ENCODE results near the gene ATP8B1.
"Not testable (repeated sequence)": the region's sequence is repeated elsewhere in the genome, so short reads cannot be mapped to it uniquely, and the experiment has no call there.

ATP8B1 gene

GRCh38 chr18:57747809-57748680 lies 55.1 kb downstream of the ATP8B1 start:
- TF ChIP-seq, protein P1, sequence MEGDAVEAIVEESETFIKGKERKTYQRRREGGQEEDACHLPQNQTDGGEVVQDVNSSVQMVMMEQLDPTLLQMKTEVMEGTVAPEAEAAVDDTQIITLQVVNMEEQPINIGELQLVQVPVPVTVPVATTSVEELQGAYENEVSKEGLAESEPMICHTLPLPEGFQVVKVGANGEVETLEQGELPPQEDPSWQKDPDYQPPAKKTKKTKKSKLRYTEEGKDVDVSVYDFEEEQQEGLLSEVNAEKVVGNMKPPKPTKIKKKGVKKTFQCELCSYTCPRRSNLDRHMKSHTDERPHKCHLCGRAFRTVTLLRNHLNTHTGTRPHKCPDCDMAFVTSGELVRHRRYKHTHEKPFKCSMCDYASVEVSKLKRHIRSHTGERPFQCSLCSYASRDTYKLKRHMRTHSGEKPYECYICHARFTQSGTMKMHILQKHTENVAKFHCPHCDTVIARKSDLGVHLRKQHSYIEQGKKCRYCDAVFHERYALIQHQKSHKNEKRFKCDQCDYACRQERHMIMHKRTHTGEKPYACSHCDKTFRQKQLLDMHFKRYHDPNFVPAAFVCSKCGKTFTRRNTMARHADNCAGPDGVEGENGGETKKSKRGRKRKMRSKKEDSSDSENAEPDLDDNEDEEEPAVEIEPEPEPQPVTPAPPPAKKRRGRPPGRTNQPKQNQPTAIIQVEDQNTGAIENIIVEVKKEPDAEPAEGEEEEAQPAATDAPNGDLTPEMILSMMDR (IDR thresholded peaks at IDR 0.05; ENCODE audit: low read depth, low read length, missing control alignments) = no peak
- H3K4me3 ChIP-seq (replicated peaks; ENCODE audit: low read depth, low read length) = no peak overlapping the region

GRCh38 chr18:57744211-57744694 lies 58.9 kb downstream of the ATP8B1 start:
- no peak overlapping the region for H3K4me3 ChIP-seq (replicated peaks; ENCODE audit: low read depth, low read length)
- DNase-seq (ENCODE audit: extremely low read depth, low read depth) = no peak

More at GRCh38 chr18:57747809-57748680, 55.1 kb downstream of the ATP8B1 start:
- no peak for DNase-seq (ENCODE audit: extremely low read depth, low read depth)

GRCh38 chr18:57743008-57743407 lies 60.1 kb downstream of the ATP8B1 start:
- H3K4me3 ChIP-seq (replicated peaks; ENCODE audit: low read depth, low read length) = no peak overlapping the region
- DNase-seq (ENCODE audit: extremely low read depth, low read depth) = no peak
- TF ChIP-seq, protein P1 (IDR thresholded peaks at IDR 0.05; ENCODE audit: low read depth, low read length, missing control alignments) = no peak

More at GRCh38 chr18:57744211-57744694, 58.9 kb downstream of the ATP8B1 start:
- TF ChIP-seq, protein P1 (IDR thresholded peaks at IDR 0.05; ENCODE audit: low read depth, low read length, missing control alignments) = no peak

DNA sequence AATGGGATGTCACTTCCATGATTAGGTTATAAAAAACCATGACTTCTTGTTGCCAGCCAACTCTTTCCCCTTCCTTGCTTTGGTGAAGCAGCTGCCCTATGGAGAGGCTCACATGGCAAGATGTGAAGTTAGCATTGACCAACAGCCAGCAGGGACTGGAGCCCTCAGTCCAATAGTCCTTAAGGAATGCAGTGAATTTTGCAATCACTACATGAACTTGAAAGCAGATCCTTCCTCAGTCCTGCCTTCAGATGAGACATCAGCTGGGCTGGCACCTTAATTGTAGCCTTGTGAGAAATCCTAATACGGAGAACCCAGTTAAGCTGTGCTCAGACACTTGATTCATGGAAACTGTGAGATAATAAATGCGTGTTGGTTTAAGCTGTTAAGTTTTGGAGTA lies 61.8 kb downstream of the ATP8B1 start:
- DNase-seq (ENCODE audit: extremely low read depth, low read depth) = no peak
- TF ChIP-seq, protein P1 (IDR thresholded peaks at IDR 0.05; ENCODE audit: low read depth, low read length, missing control alignments) = no peak
- H3K4me3 ChIP-seq (replicated peaks; ENCODE audit: low read depth, low read length) = no peak overlapping the region

DNA sequence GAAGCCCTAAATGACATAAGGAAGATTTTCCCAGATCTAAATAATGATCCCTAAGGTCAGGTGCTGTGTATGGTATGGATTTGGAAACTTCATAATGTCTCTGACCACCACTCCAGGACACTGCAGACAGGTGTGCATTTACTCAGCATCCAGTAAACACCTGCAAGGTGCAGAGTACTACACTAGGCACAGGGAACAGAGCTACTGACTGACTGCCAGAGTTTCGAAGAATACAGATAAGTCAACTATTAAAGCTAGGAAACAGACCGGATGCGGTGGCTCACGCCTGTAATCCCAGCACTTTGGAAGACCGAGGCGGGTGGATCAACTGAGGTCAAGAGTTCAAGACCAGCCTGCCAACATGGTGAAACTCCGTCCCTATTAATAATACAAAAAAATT lies 65.0 kb downstream of the ATP8B1 start:
- H3K4me3 ChIP-seq (replicated peaks; ENCODE audit: low read depth, low read length) = no peak overlapping the region
- TF ChIP-seq, protein P1 (IDR thresholded peaks at IDR 0.05; ENCODE audit: low read depth, low read length, missing control alignments) = no peak
- DNase-seq (ENCODE audit: extremely low read depth, low read depth) = no peak

GRCh38 chr18:57737400-57738060 lies 65.6 kb downstream of the ATP8B1 start:
- TF ChIP-seq, protein P1 (IDR thresholded peaks at IDR 0.05; ENCODE audit: low read depth, low read length, missing control alignments) = no peak
- DNase-seq (ENCODE audit: extremely low read depth, low read depth) = peak; percentile 82
- no peak overlapping the region; the same call in 1 of the 2 replicates for H3K4me3 ChIP-seq (replicated peaks; ENCODE audit: low read depth, low read length)

DNA sequence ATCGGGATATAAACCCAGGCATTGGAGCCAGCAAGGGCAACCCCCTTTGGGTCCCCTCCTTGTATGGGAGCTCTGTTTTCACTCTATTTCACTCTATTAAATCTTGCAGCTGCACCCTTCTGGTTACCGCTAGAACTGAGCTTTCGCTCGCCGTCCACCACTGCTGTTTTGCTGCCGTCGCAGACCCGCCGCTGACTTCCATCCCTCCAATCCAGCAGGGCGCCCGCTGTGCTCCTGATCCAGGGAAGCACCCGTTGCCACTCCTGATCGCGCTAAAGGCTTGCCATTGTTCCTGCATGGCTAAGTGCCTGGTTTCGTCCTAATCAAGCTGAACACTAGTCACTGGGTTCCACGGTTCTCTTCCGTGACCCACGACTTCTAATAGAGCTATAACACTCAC lies 68.1 kb downstream of the ATP8B1 start:
- not testable (repeated sequence) for H3K4me3 ChIP-seq (replicated peaks; ENCODE audit: low read depth, low read length); DNase-seq (ENCODE audit: extremely low read depth, low read depth)
